H9 (cell line): ENCODE measurements around the gene RNF183. TPM values are rescaled to one million over a fixed set of nuclear protein-coding genes. Genes with fewer than 3 reads are reported as not detected.

Source experiments
- DNase-seq: peaks from one replicate; pipeline ENCODE4 v3.0.0-alpha.2; 2017
- H2AFZ ChIP-seq: one replicate; pipeline ENCODE4 v1.6.1; 2013; ENCODE audit warnings: mild to moderate bottlenecking, low read length, control low read depth, moderate library complexity
- H2AK5ac ChIP-seq: 2 replicates; pipeline ENCODE4 v1.6.1; 2013; ENCODE audit warnings: low read length, control low read depth, mixed read lengths; ENCODE audit not compliant: insufficient read length
- H2BK120ac ChIP-seq: one replicate; pipeline ENCODE4 v1.6.1; 2013; ENCODE audit warnings: low read depth, mild to moderate bottlenecking, low read length, control low read depth, inconsistent platforms; ENCODE audit not compliant: poor library complexity, severe bottlenecking
- H2BK12ac ChIP-seq: 2 replicates; pipeline ENCODE4 v1.6.1; 2013; ENCODE audit warnings: low read length, control low read depth, mixed read lengths, low read depth; ENCODE audit not compliant: insufficient read length
- H2BK15ac ChIP-seq: 2 replicates; pipeline ENCODE4 v1.6.1; 2013; ENCODE audit warnings: low read depth, low read length, control low read depth
- H2BK20ac ChIP-seq: one replicate; pipeline ENCODE4 v1.6.1; 2013; ENCODE audit warnings: low read depth, mild to moderate bottlenecking, low read length, control low read depth, inconsistent platforms; ENCODE audit not compliant: poor library complexity, severe bottlenecking
- H2BK5ac ChIP-seq: 2 replicates; pipeline ENCODE4 v1.6.1; 2013; ENCODE audit warnings: low read length, control low read depth, mixed read lengths; ENCODE audit not compliant: insufficient read length
- H3K14ac ChIP-seq: 2 replicates; pipeline ENCODE4 v1.6.1; 2013; ENCODE audit warnings: low read length, control low read depth; ENCODE audit not compliant: insufficient read depth
- H3K18ac ChIP-seq: 2 replicates; pipeline ENCODE4 v1.6.1; 2013; ENCODE audit warnings: low read depth, mild to moderate bottlenecking, mixed read lengths, low read length, control low read depth; ENCODE audit not compliant: insufficient read length
- H3K23ac ChIP-seq: 2 replicates; pipeline ENCODE4 v1.6.1; 2013; ENCODE audit warnings: low read length, control low read depth, mixed read lengths, low read depth; ENCODE audit not compliant: insufficient read length
- H3K23me2 ChIP-seq: 2 replicates; pipeline ENCODE4 v1.6.1; 2013; ENCODE audit warnings: low read depth, mild to moderate bottlenecking, mixed read lengths, low read length, control low read depth; ENCODE audit not compliant: insufficient read length, poor library complexity, severe bottlenecking
- H3K27ac ChIP-seq: 2 replicates; pipeline ENCODE4 v1.5.1; 2013; ENCODE audit warnings: low read length, control low read depth, mixed read lengths, low read depth; ENCODE audit not compliant: insufficient read length
- H3K27me3 ChIP-seq: 2 replicates; pipeline ENCODE4 v1.6.1; 2013; ENCODE audit warnings: low read length, control low read depth, inconsistent platforms; ENCODE audit not compliant: insufficient read depth
- H3K4ac ChIP-seq: 2 replicates; pipeline ENCODE4 v1.6.1; 2013; ENCODE audit warnings: low read depth, mild to moderate bottlenecking, control low read depth, inconsistent platforms, low read length, moderate library complexity
- H3K4me1 ChIP-seq: 2 replicates; pipeline ENCODE4 v1.6.1; 2013; ENCODE audit warnings: low read length, control low read depth, inconsistent platforms; ENCODE audit not compliant: insufficient read depth
- H3K4me2 ChIP-seq: 2 replicates; pipeline ENCODE4 v1.6.1; 2013; ENCODE audit warnings: low read length, control low read depth, mixed read lengths; ENCODE audit not compliant: insufficient read length, insufficient read depth
- H3K56ac ChIP-seq: 2 replicates; pipeline ENCODE4 v1.6.1; 2013; ENCODE audit warnings: low read depth, mild to moderate bottlenecking, mixed read lengths, low read length, control low read depth; ENCODE audit not compliant: insufficient read length
- H3K79me1 ChIP-seq: 2 replicates; pipeline ENCODE4 v1.6.1; 2013; ENCODE audit warnings: low read depth, mild to moderate bottlenecking, moderate library complexity, low read length, control low read depth, inconsistent platforms; ENCODE audit not compliant: insufficient read depth, poor library complexity, severe bottlenecking
- H3K79me2 ChIP-seq: 2 replicates; pipeline ENCODE4 v1.6.1; 2013; ENCODE audit warnings: low read length, control low read depth, inconsistent platforms; ENCODE audit not compliant: insufficient read depth
- H3K9ac ChIP-seq: 2 replicates; pipeline ENCODE4 v1.6.1; 2013; ENCODE audit warnings: low read length, control low read depth, mixed read lengths; ENCODE audit not compliant: insufficient read length; ENCODE audit errors: extremely low read depth
- H3K9me3 ChIP-seq: one replicate; pipeline ENCODE4 v1.6.1; 2013; ENCODE audit warnings: low read depth, low read length, inconsistent platforms; ENCODE audit not compliant: control insufficient read depth
- H3T11ph ChIP-seq: one replicate; pipeline ENCODE4 v1.6.1; 2013; ENCODE audit warnings: mild to moderate bottlenecking, low read length, control low read depth, inconsistent platforms
- H4K20me1 ChIP-seq: one replicate; pipeline ENCODE4 v1.6.1; 2013; ENCODE audit not compliant: control insufficient read depth, insufficient read length, insufficient read depth
- H4K5ac ChIP-seq: 2 replicates; pipeline ENCODE4 v1.6.1; 2013; ENCODE audit warnings: low read depth, mild to moderate bottlenecking, mixed read lengths, low read length, control low read depth; ENCODE audit not compliant: insufficient read length
- H4K8ac ChIP-seq: replicated peaks from 2 replicates; pipeline ENCODE4 v1.6.1; 2013; ENCODE audit warnings: low read length, control low read depth, mixed read lengths, low read depth; ENCODE audit not compliant: insufficient read length
- H4K91ac ChIP-seq: 2 replicates; pipeline ENCODE4 v1.6.1; 2013; ENCODE audit warnings: low read depth, mild to moderate bottlenecking, moderate library complexity, mixed read lengths, low read length, control low read depth; ENCODE audit not compliant: insufficient read length
- H3K27ac Mint-ChIP-seq, 3 experiments: 2 replicates in 2 of 3; 3 replicates in 1 of 3; pipeline ENCODE4 v1.8.0; 2020 to 2021; ENCODE audit warnings: mixed read lengths in 3 of 3, mild to moderate bottlenecking in 1 of 3, moderate library complexity in 1 of 3
- H3K27me3 Mint-ChIP-seq: 2 replicates; pipeline ENCODE4 v1.8.0; 2021; ENCODE audit warnings: low read depth, mild to moderate bottlenecking, moderate library complexity, mixed read lengths
- H3K36me3 Mint-ChIP-seq, 3 experiments: 2 replicates in 2 of 3; 3 replicates in 1 of 3; pipeline ENCODE4 v1.8.0; 2020 to 2021; ENCODE audit warnings: low read depth in 3 of 3, mixed read lengths in 3 of 3; ENCODE audit not compliant: insufficient read depth in 1 of 3
- H3K4me1 Mint-ChIP-seq, 2 experiments: 2 replicates each; pipeline ENCODE4 v1.8.0; 2020; ENCODE audit warnings: mixed read lengths in 2 of 2
- H3K4me3 Mint-ChIP-seq, 2 experiments: 2 replicates in 1 of 2; 3 replicates in 1 of 2; pipeline ENCODE4 v1.8.0; 2020 to 2021; ENCODE audit warnings: mild to moderate bottlenecking in 2 of 2, mixed read lengths in 2 of 2, moderate library complexity in 1 of 2
- H3K9me3 Mint-ChIP-seq, 2 experiments: 2 replicates in 1 of 2; 3 replicates in 1 of 2; pipeline ENCODE4 v1.8.0; 2020; ENCODE audit warnings: mild to moderate bottlenecking in 2 of 2, mixed read lengths in 2 of 2, moderate library complexity in 1 of 2
- CTCF ChIP-seq: fragments of 200-600 bp; sonication (generic); conservative IDR thresholded peaks from 3 replicates; pipeline ENCODE4 v1.8.0; 2021; ENCODE audit warnings: antibody characterized with exemption, mild to moderate bottlenecking
- WGBS: extraction: QIAGEN DNeasy Blood & Tissue Kit; methylation state at CpG from one replicate; pipeline ENCODE4 v1.1.7; 2013; ENCODE audit warnings: missing lambda C conversion rate, low lambda C conversion rate, mixed read lengths; ENCODE audit not compliant: insufficient read length; ENCODE audit errors: extremely low coverage; 5-methylcytosine and 5-hydroxymethylcytosine counted together
- total RNA-seq: library from RNA; stranded (reverse); gene quantifications from 2 replicates; pipeline ENCODE4 v1.2.1, GENCODE V29; 2021

The RNF183 gene
- total RNA-seq, 1 experiment from 2014 or later, result 0.33 TPM

DNA sequence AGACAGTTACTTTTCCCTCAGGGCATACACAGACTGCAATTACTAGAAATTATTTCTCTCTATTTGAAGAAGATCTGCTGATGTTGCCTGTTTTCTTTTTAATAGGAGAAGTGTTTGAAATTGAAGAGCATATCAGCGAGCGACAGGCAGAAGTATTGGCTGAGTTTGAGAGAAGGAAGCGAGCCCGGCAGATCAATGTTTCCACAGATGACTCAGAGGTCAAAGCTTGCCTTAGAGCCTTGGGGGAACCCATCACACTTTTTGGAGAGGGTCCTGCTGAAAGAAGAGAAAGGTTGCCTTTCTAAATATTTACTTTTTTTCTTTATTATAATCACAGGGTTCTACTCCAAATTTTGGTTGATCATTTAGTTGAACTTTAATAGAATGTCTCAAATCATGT, 24.3 kb downstream of the RNF183 start:
- H2BK120ac ChIP-seq, result no peak overlapping the region
- H3K4me1 ChIP-seq, result no peaks in the 10 kb centered on the region; the same call in 1 of the 2 replicates
- no peak overlapping the region for H2AK5ac ChIP-seq
- H3K27me3 Mint-ChIP-seq, result no peaks in the 10 kb centered on the region
- no CpG with 5 or more reads among the region's 4 CpGs for WGBS
- no peaks in the 10 kb centered on the region for H3K79me1 ChIP-seq
- no peak overlapping the region for H3K27ac ChIP-seq
- H3K23me2 ChIP-seq, result peaks cover 8% of the 10 kb centered on the region
- H4K91ac ChIP-seq, result no peak overlapping the region
- H3K27ac Mint-ChIP-seq, result 0 out of 7 replicates have a peak overlapping the region, but pooled peaks of 1 of the 3 experiments have one; percentile 11
- H3K79me2 ChIP-seq, result peaks cover 1% of the 10 kb centered on the region
- peaks cover 7 to 8% of the 10 kb centered on the region in 2 experiments for H3K4me1 Mint-ChIP-seq
- H3K4me3 Mint-ChIP-seq, result no peak overlapping the region
- H4K8ac ChIP-seq, result no peak overlapping the region
- no peak overlapping the region for H3K4me2 ChIP-seq
- H3T11ph ChIP-seq, result no peak overlapping the region
- H3K56ac ChIP-seq, result no peak overlapping the region
- no peak overlapping the region for H3K18ac ChIP-seq
- no peaks in the 10 kb centered on the region for H3K27me3 ChIP-seq
- H3K9me3 Mint-ChIP-seq, result no peaks in the 10 kb centered on the region
- H2BK12ac ChIP-seq, result no peak overlapping the region
- H3K36me3 Mint-ChIP-seq, result peaks cover 37 to 65% (median 62%) of the 10 kb centered on the region in 3 experiments; a peak in 6 of 7 replicates
- no peak overlapping the region for H3K4ac ChIP-seq
- H4K5ac ChIP-seq, result no peak overlapping the region
- no peak for DNase-seq
- no peaks in the 10 kb centered on the region for H3K9me3 ChIP-seq
- no peak overlapping the region for H2BK5ac ChIP-seq
- H2BK20ac ChIP-seq, result no peak overlapping the region
- no peak overlapping the region for H3K14ac ChIP-seq
- H3K9ac ChIP-seq, result no peak overlapping the region
- H2AFZ ChIP-seq, result no peak overlapping the region
- H3K23ac ChIP-seq, result no peak overlapping the region
- no peaks in the 10 kb centered on the region for H4K20me1 ChIP-seq
- no peak overlapping the region for H2BK15ac ChIP-seq
- TF ChIP-seq CTCF, result no peak
